Nephron progenitor cell (in vitro differentiated cells): ENCODE data around the gene DNASE1L3.

ENCODE experiments used
- DNase-seq: peaks from one replicate; pipeline ENCODE4 v3.0.0; 2021
- H3K27ac Mint-ChIP-seq: 2 replicates; pipeline ENCODE4 v1.8.0; 2021; ENCODE audit warnings: mild to moderate bottlenecking, moderate library complexity, mixed read lengths
- H3K27me3 Mint-ChIP-seq: 2 replicates; pipeline ENCODE4 v1.8.0; 2021; ENCODE audit warnings: mild to moderate bottlenecking, low read depth, mixed read lengths; ENCODE audit not compliant: poor library complexity
- H3K36me3 Mint-ChIP-seq: 2 replicates; pipeline ENCODE4 v1.8.0; 2021; ENCODE audit warnings: low read depth, mixed read lengths
- H3K4me1 Mint-ChIP-seq: 2 replicates; pipeline ENCODE4 v1.8.0; 2021; ENCODE audit warnings: mixed read lengths
- H3K4me3 Mint-ChIP-seq: 2 replicates; pipeline ENCODE4 v1.8.0; 2021; ENCODE audit warnings: mild to moderate bottlenecking, moderate library complexity, mixed read lengths
- H3K9me3 Mint-ChIP-seq: 2 replicates; pipeline ENCODE4 v1.8.0; 2021; ENCODE audit warnings: mild to moderate bottlenecking, moderate library complexity, mixed read lengths
- TF ChIP-seq, protein P1 (sequence below): fragments of 200-600 bp; sonication (generic); IDR thresholded peaks from 2 replicates; pipeline ENCODE4 v1.5.0; 2021; ENCODE audit warnings: antibody characterized with exemption

The DNASE1L3 gene

DNA sequence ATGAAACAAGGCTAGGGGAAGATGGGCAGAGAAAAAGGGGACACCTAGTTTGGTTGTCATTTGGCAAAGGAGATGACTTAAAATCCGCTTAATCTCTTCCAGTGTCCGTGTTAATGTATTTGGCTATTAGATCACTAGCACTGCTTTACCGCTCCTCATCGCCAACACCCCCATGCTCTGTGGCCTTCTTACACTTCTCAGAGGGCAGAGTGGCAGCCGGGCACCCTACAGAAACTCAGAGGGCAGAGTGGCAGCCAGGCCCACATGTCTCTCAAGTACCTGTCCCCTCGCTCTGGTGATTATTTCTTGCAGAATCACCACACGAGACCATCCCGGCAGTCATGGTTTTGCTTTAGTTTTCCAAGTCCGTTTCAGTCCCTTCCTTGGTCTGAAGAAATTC, 39.6 kb downstream of the DNASE1L3 start:
- H3K9me3 Mint-ChIP-seq, result no peaks in the 10 kb centered on the region
- no peak for DNase-seq
- TF ChIP-seq, protein P1, sequence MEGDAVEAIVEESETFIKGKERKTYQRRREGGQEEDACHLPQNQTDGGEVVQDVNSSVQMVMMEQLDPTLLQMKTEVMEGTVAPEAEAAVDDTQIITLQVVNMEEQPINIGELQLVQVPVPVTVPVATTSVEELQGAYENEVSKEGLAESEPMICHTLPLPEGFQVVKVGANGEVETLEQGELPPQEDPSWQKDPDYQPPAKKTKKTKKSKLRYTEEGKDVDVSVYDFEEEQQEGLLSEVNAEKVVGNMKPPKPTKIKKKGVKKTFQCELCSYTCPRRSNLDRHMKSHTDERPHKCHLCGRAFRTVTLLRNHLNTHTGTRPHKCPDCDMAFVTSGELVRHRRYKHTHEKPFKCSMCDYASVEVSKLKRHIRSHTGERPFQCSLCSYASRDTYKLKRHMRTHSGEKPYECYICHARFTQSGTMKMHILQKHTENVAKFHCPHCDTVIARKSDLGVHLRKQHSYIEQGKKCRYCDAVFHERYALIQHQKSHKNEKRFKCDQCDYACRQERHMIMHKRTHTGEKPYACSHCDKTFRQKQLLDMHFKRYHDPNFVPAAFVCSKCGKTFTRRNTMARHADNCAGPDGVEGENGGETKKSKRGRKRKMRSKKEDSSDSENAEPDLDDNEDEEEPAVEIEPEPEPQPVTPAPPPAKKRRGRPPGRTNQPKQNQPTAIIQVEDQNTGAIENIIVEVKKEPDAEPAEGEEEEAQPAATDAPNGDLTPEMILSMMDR, result no peak
- no peak overlapping the region for H3K4me3 Mint-ChIP-seq
- peaks cover 49% of the 10 kb centered on the region for H3K36me3 Mint-ChIP-seq
- peak overlapping the region; percentile 54 for H3K27ac Mint-ChIP-seq
- peaks cover 49% of the 10 kb centered on the region for H3K4me1 Mint-ChIP-seq
- peaks cover 8% of the 10 kb centered on the region for H3K27me3 Mint-ChIP-seq

DNA sequence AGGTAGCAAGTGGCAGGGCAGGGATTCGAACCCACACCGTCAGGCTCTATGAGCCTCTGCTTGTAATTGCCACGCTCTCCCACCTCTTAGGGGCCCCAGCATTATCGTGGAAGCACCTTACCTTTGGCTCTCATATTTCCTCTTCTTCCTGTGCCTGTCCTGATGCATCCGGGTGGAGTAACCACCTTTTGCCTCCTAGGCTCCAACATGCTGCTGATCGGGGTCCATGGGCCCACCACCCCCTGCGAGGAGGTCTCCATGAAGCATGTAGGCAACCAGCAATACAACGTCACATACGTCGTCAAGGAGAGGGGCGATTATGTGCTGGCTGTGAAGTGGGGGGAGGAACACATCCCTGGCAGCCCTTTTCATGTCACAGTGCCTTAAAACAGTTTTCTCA, 40.4 kb downstream of the DNASE1L3 start:
- no peak overlapping the region for H3K4me3 Mint-ChIP-seq
- peaks cover 8% of the 10 kb centered on the region for H3K27me3 Mint-ChIP-seq
- no peaks in the 10 kb centered on the region for H3K9me3 Mint-ChIP-seq
- peaks cover 49% of the 10 kb centered on the region for H3K36me3 Mint-ChIP-seq
- TF ChIP-seq, protein P1, result no peak
- DNase-seq, result no peak
- peaks cover 52% of the 10 kb centered on the region for H3K4me1 Mint-ChIP-seq
- H3K27ac Mint-ChIP-seq, result no peak overlapping the region

DNA sequence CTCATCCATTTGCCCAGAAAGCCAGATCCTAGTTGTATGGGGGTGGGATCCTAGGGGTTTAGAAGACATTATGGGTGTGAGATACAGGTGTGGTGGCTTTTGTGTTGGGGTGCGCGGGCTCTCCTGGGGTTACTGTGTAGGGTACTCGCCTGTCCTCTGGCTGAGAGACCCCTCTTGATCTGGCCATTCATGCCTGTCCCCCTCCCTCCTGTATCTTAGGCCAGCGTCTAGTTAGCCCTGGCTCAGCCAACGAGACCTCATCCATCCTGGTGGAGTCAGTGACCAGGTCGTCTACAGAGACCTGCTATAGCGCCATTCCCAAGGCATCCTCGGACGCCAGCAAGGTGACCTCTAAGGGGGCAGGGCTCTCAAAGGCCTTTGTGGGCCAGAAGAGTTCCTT, 41.4 kb downstream of the DNASE1L3 start:
- Mint-ChIP-seq H3K9me3 (no peaks in the 10 kb centered on the region), H3K36me3 (peaks cover 49% of the 10 kb centered on the region), H3K27me3 (peaks cover 8% of the 10 kb centered on the region), H3K4me1 (peaks cover 52% of the 10 kb centered on the region), H3K27ac (no peak overlapping the region), H3K4me3 (no peak overlapping the region)
- TF ChIP-seq, protein P1, result no peak
- DNase-seq, result no peak

DNA sequence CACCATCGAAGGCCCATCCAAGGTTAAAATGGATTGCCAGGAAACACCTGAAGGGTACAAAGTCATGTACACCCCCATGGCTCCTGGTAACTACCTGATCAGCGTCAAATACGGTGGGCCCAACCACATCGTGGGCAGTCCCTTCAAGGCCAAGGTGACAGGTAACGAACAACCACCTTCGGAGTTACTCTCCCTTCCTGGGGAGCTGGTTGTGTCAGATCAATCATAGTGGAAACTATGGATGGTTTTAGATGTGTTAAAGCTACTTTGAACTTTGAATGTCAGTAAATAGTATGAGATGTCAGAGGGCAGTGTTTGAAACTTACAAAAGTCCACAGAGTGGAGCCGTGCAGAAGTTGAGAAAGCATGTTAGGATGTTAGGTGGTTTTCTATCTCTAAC, 42.3 kb downstream of the DNASE1L3 start:
- no peak for DNase-seq
- no peak overlapping the region for H3K4me3 Mint-ChIP-seq
- H3K27me3 Mint-ChIP-seq, result peaks cover 8% of the 10 kb centered on the region
- TF ChIP-seq, protein P1, result no peak
- H3K4me1 Mint-ChIP-seq, result peaks cover 52% of the 10 kb centered on the region
- H3K9me3 Mint-ChIP-seq, result no peaks in the 10 kb centered on the region
- H3K36me3 Mint-ChIP-seq, result peaks cover 55% of the 10 kb centered on the region
- H3K27ac Mint-ChIP-seq, result no peak overlapping the region

DNA sequence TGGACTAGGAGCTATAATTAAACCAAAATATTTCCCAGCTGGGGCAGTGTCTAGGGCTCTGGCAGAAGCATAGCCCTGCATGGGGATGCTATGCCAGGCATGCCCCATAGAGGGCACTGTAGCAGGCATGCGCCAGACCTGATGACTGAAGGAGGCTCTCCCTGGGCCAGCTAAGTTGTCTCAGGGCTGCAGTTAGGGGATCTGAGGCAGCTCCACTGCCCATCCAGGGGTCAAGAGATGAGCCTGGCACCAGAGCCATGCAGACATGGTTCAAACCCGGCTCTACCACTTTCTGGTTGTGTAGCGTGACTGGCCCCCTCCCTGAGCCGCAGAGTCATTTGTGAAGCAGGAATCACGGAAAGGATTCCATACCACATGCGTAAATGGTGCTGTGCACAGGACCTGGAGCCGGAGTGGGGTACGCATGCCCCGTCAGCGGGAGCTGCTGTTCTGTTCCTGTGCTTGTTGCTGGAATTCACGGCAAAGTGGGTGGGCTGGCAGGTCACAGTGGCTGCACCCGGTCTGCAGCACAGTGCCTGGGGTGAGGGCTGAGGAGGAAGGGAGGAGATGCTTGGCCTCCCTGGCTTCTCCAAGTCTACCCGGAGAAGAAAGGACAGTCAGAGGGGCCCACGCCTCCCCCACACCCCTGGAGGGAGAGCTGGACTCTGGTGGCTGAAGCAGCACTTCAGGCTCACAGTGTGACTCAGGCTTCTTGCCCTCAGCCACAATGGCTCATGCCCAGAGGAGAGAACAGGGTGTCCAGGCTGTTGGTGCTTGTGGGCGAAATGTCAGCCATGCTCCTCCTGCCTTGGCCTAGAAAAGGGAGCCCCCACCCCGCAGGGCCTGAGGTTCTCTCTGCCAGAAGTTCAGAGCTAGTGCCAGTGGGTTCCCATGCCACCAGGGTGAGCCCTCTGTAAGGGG, 43.1 kb downstream of the DNASE1L3 start:
- no peaks in the 10 kb centered on the region for H3K9me3 Mint-ChIP-seq
- TF ChIP-seq, protein P1, result peak; percentile 90
- H3K27me3 Mint-ChIP-seq, result peaks cover 4% of the 10 kb centered on the region
- peaks cover 52% of the 10 kb centered on the region for H3K4me1 Mint-ChIP-seq
- peak overlapping the region; percentile 32 for H3K4me3 Mint-ChIP-seq
- peaks cover 63% of the 10 kb centered on the region for H3K36me3 Mint-ChIP-seq
- H3K27ac Mint-ChIP-seq, result no peak overlapping the region
- peak; percentile 83 for DNase-seq
